NCI-H2029 treated with DMSO at 0.1 percent for 48 hours (cell line): ENCODE data around the gene SYTL3.

Source experiments
- DNase-seq: peaks from one replicate; lab custom pipeline; 2025; lab: John Stamatoyannopoulos, UW

Gene SYTL3

DNA sequence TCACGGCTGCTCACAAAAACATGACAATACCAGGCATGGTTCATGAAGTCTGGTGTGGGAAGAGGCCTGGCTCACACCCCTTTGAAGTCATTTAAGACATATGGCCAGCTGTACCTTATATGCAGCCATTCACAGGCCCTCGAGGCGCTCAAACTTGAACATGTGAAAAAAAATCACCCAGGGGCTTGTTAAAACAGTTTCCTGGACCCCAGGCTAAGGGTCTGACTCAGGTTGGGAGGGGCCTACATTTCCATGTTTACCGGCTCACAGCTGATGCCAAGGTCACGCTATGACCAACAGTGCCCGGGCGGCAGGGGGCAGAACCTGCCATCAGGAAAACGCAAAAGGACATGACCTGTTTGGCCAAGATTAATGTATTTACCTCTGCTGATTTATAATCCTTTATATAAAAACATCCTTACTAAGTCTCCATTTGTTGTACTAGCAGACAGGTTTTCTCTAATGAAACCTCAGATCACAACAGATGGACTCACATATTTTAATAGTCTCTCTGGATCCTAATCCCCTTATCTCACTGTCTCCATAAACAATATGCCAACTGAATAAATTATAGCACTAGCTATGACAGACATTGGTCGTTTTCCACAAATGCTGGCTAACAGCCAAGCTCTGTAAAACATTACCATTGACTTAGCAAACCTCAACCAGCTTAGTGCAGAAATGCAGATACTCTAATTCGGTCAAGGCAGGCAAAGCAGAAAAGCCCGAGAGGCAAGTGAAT lies 149.4 kb downstream of the SYTL3 start:
- peak; percentile 69 for DNase-seq

DNA sequence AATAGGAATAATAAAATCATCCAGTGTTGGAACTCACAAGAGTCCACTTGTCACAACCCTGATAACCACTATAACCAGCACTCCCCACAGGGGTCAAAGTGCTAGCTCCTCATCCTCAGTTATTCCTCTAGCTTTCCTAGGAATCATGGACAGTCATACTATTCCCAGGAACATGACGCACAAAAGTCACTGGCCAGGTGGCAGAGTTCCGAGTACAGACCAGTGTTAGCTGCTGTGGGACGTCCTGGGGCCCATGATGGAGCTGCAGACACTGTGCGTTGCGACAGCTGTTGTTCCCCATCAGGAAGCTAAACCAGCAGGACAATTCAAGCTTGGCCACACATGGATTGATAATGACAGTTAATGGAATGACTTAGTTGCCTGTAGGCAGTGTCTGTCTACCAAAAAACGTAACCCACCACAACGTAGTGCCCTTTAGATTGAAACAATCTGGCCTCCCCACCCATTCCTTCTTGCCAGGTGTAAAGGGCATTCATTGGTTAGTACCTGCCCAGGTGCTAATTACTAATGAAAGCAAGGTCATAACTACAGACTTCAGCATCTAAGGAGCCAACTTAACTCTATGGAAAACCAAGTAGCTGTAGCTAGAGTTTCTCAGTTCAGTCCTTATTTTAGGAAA lies 151.9 kb downstream of the SYTL3 start:
- no peak for DNase-seq

DNA sequence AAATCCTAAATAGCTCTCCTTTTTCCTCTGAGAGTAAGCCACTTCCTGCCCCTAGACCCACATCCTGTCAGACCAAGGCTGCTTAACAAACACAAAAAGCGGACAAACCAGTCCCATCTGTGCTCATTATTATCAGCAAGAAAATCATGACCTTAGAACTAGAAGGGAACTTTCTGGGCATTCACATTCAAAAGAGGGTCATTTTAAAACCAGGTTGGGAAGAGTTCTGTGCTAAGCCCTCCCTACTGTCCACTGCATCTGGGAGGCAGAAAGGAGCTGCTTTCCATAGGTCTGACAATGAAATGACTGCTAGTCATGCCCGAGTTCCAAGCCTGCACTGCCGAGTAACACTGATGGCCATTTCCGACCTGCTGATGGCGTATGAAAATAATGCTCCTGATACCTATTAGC lies 153.9 kb downstream of the SYTL3 start:
- DNase-seq: peak; percentile 69

DNA sequence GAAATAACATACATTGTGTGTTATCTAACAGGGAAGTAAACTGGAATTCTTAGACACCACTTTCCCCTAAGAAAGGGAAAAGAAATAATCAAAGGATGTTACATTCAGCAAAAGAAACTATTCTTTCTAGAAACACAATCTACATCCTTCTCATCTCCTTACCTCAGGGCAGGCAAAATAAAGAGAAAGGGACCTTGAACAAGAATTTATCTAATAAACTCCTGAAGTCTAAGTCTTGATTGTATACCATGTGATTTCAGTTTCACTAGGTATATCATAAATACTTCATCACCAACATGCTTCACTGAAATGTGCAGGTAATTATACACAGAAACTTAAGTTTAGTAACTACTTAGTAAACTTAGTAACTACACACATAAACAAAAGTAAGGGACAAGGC lies 154.4 kb downstream of the SYTL3 start:
- no peak for DNase-seq

DNA sequence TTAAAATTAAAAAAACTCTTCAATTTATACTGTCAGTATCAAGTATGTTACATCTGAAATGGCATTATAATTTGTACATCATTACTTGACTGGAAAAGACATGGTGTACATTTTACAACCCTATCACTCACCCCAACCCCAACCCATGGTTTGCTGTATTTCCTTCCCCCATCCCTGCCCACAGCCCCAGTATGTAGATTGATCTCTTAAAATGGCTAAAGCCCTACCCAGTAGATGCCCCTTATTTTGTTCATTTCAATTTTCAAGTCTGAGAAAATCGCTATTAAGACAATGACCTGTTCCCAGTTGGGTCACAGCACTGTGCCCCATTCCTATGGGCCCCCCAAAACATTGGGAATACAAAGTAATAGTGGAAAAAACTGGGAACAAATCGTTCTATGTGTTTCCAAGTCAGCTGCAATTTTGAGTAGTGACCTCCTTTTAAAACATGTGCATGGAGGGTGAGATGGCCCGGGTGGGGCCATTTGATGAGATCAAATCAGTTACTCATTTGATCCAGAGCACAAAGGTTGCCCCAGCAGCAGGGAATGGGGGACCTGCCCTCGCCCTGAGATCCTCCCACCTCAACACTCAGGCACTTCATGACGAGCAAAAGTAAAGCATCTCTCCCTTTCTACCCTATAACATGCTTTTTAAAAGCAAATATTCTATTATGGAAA lies 156.0 kb downstream of the SYTL3 start:
- DNase-seq: no peak

DNA sequence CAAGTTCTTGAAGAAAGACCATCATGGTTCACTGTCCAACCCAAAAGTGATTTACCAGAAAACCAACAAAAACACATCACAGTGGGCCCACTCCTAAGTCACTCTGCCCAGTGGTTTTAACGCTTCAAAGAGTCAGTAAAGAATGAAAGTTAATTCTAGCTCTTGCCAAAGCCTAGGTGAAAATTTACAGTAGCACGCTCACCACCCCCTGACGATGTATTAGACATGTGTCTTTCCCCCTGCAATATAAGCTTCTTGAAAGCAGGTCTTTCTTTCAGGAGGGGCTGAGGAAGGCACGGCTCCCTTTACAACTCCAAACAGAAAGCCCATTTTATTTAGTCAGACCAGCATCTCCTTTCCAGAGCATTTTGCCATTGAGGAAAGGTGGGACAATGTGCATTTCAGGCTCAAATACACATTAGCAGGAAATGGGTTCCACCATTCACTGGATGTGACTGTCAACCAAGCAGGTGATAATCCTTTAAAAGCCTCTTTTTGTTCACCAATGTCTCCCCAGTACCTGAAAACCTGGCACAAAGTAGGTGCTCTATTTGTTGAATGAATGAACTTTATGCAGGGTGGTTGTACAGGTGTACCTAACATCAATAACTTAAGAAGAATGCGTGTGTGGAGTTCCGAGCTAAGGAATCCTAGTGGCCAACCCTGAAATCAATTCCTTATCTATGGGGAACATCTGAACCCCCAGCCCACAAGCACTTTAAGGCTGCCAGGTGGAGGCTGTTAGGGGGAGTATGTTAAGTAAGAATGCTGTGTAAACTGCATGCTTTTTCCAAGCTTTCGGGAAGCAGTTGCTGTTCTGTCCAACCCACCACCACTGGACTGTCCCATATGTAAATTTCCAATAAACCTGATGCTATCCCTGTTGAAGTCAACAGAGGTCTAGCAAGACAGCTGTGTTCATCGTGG lies 157.9 kb downstream of the SYTL3 start:
- DNase-seq: no peak

DNA sequence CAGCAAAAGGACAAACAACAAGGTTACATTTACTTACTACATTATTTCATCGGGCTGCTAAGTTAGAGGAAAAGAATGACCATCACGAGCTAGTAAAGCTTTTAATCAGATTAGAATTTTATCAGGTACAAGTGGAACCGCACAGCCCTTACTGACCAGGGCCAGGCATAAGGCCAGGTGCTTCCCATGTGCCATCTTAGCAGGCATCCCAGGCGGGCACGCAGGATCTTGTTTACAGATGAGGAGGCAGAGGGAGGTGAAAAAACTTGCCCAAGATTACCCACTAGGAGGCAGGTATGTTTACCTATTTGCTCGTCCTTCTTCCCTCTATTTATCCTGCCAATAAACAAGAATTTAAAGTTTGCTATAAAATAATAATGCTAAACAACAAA lies 158.6 kb downstream of the SYTL3 start:
- DNase-seq: no peak

DNA sequence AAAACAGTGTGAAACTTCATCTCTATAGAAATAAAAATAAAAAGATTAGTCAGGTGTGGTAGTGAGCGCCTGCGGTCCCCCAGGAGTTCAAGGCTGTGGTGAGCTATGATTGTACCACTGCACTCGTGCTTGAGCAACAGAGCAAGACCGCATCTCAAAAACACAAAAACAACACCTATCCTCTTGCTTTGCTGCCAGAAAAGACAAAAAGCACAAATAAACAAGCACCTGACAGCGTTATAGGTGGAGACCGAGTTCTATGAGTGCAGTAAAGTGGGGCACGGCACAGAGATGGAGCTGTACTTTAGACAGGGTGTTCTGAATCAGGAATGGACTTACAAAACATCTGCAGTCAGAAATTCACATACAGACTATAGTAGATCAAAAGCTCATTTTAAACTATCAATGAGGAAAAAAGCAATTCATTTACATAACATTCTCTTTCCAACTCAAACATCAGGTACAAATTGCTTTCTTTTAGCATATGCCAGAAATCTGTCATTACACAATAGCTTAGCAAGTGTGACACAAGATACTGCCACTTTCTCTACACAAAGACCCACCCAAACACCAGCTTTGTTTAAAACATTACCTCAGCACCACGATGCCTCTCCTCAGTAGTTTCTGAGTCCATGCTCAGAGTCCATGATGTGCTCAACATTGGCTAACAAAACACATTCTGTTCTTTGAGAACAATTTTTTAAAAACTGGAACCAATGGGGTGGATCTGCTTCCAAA lies 159.3 kb downstream of the SYTL3 start:
- DNase-seq: peak; percentile 19

DNA sequence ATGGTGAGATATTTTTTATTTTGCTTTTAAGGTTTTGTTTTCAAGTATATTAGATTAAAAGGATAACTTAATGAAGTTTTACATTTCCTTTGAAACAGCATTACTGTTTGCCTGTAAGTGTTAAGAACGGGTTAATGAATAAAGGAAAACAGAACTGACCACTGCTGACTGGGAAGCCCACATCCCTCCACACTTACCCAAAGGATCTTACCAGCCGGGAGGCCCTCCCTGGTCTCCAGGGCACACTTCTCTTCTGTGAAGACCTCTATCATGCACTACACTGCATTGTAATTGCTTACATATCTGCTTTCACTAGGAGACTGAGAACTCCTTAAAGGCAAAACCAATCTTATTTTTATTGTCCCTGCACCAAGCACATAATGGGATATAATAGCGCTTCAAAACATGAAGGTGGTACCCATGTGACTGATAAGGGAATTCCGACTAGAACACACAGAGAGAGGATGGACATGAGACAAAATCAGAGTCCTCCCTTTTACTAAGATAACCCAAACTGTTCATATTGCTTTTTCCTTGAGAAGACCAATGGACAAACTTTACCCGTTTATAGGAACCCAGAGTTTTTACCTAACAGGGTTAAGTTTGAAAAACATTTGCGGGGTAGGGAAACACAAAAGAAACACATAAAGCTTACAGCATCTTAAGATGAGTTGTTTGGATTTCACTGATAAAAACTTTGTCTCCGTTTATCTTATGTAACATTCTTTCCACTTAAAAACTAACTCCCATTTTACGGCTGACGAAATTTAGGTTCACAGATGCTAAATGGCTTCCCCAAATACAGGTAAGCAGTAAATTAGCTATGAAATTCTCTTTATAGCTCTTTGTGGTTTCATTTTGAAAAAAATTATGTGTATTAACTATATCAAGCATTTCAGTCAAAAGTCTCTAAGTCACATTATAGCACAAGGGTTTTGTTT lies 160.6 kb downstream of the SYTL3 start:
- no peak for DNase-seq

DNA sequence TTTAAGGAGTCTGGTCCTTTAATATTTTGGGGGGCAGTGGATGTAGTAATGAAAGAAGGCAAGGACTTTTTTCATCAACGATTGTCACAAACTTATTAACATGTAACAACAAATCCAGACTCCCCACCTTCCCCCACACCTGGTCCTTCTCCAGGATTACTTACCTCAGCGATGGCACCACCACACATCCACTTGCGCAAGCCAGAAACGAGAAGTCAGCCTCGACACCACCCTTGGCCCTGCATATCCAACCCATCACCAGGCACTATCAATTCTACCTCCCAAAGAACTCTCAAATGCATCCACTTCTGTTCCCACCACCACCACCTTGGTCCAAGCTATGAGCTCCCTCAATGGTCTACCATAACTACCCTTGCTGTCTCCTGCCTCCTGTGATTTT lies 162.8 kb downstream of the SYTL3 start:
- DNase-seq: no peak

DNA sequence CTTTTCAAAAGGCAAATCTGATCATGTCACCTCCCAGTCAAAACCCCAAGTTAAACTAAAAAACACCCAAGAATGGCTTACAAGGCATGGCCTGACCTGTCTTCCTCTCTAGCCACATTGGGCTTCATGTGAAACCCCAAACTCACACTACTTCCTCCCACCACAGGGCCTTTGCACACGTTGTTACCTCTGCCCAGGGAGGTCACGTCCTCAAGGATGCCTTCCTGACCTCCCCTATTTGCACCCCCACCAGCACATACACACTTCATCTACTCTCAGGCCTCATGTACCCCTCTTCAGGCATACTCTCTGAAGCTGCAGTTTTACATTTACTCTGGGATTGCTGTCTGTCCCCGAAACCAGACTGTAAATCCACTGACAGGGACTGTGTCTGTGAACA lies 163.2 kb downstream of the SYTL3 start:
- no peak for DNase-seq
